ENCODE results near the gene ANKRD2.
"Not testable (repeated sequence)": the region's sequence is repeated elsewhere in the genome, so short reads cannot be mapped to it uniquely, and the experiment has no call there.

- not testable (repeated sequence) for TF ChIP-seq POLR2AphosphoS5 (IDR thresholded peaks at IDR 0.05; ENCODE audit: insufficient read depth, low read depth, low read length); POLR2A (IDR thresholded peaks at IDR 0.05; ENCODE audit: low read depth, low read length)
Observed at GRCh38 chr10:97562329-97562728, 10.2 kb upstream of the ANKRD2 start.

Data from endothelial cell of umbilical vein (primary cell).